Endodermal cell (in vitro differentiated cells): ENCODE measurements around the gene CCT5. TPM values are rescaled to one million over a fixed set of nuclear protein-coding genes. Genes with fewer than 3 reads are reported as not detected.

Experiments
- DNase-seq: peaks from one replicate; pipeline ENCODE4 v3.0.0-alpha.2; 2017
- H3K27ac ChIP-seq: 2 replicates; pipeline ENCODE4 v1.5.1; 2013; ENCODE audit warnings: mild to moderate bottlenecking, low read depth, low read length, moderate library complexity
- H3K27me3 ChIP-seq: 2 replicates; pipeline ENCODE4 v1.6.1; 2013; ENCODE audit warnings: mild to moderate bottlenecking, low read length, moderate library complexity; ENCODE audit not compliant: insufficient read depth, control insufficient read depth, poor library complexity, severe bottlenecking
- H3K36me3 ChIP-seq: 2 replicates; pipeline ENCODE4 v1.7.0; 2013; ENCODE audit warnings: mild to moderate bottlenecking, low read length, moderate library complexity; ENCODE audit not compliant: control insufficient read depth, insufficient read depth
- H3K4me1 ChIP-seq: one replicate; pipeline ENCODE4 v1.7.0; 2013; ENCODE audit warnings: low read length; ENCODE audit not compliant: control insufficient read depth, insufficient read depth
- H3K4me3 ChIP-seq: 2 replicates; pipeline ENCODE4 v1.5.1; 2013; ENCODE audit warnings: mild to moderate bottlenecking, low read length, moderate library complexity
- H3K9ac ChIP-seq: 2 replicates; pipeline ENCODE4 v1.6.1; 2013; ENCODE audit warnings: mild to moderate bottlenecking, low read length, moderate library complexity; ENCODE audit not compliant: poor library complexity, severe bottlenecking; ENCODE audit errors: extremely low read depth
- H3K9me3 ChIP-seq: 2 replicates; pipeline ENCODE4 v1.6.1; 2013; ENCODE audit warnings: mild to moderate bottlenecking, low read length, moderate library complexity; ENCODE audit not compliant: control insufficient read depth
- H3K27ac Mint-ChIP-seq: 2 replicates; pipeline ENCODE4 v1.8.0; 2020; ENCODE audit warnings: mixed read lengths
- H3K27me3 Mint-ChIP-seq: 2 replicates; pipeline ENCODE4 v1.8.0; 2021; ENCODE audit warnings: mild to moderate bottlenecking, mixed read lengths; ENCODE audit not compliant: insufficient read depth
- H3K36me3 Mint-ChIP-seq: 2 replicates; pipeline ENCODE4 v1.8.0; 2020; ENCODE audit warnings: low read depth, mixed read lengths
- H3K4me1 Mint-ChIP-seq: 2 replicates; pipeline ENCODE4 v1.8.0; 2020; ENCODE audit warnings: mixed read lengths
- H3K4me3 Mint-ChIP-seq: 2 replicates; pipeline ENCODE4 v1.8.0; 2020; ENCODE audit warnings: mild to moderate bottlenecking, moderate library complexity, mixed read lengths
- H3K9me3 Mint-ChIP-seq: 2 replicates; pipeline ENCODE4 v1.8.0; 2020; ENCODE audit warnings: mild to moderate bottlenecking, mixed read lengths
- CTCF ChIP-seq: fragments of 200-600 bp; sonication (generic); conservative IDR thresholded peaks from 2 replicates; pipeline ENCODE4 v1.5.0; 2021; ENCODE audit warnings: antibody characterized with exemption, mild to moderate bottlenecking
- WGBS, 2 experiments: methylation state at CpG; one replicate each; pipeline versions ENCODE4 v1.1.5 to v1.1.7; 2013; ENCODE audit warnings: missing lambda C conversion rate in 2 of 2, mixed read lengths in 1 of 2; ENCODE audit not compliant: insufficient coverage in 1 of 2, insufficient read length in 1 of 2; 5-methylcytosine and 5-hydroxymethylcytosine counted together
- total RNA-seq, 2 donors: library from RNA; stranded (reverse); fragmentation: NEBNext Ultra II Directional in 1 of 2; extraction: Animal tissue kit (Norgen Biotek cat#: 25700) in 1 of 2; gene quantifications; 2 replicates in 1 of 2; 3 replicates in 1 of 2; pipeline ENCODE4 v1.2.1, GENCODE V29; 2021

CCT5 gene
- total RNA-seq, 2 donors from 2014 or later = 316 to 356 TPM

GRCh38 chr5:10262995-10263394 lies 12.9 kb downstream of the CCT5 start:
- no peaks in the 10 kb centered on the region for H3K27me3 Mint-ChIP-seq
- H3K27ac Mint-ChIP-seq = no peak overlapping the region
- H3K9me3 ChIP-seq = no peaks in the 10 kb centered on the region
- H3K4me1 Mint-ChIP-seq = peaks cover 4% of the 10 kb centered on the region
- no peak overlapping the region for H3K4me3 ChIP-seq
- no peaks in the 10 kb centered on the region for H3K9me3 Mint-ChIP-seq
- no peak for DNase-seq
- H3K4me3 Mint-ChIP-seq = no peak overlapping the region
- WGBS, 2 experiments = 95 to 98% methylated on average over 10 to 11 of the region's 11 CpGs
- H3K9ac ChIP-seq = no peak overlapping the region
- H3K4me1 ChIP-seq = peaks cover 3% of the 10 kb centered on the region
- H3K36me3 ChIP-seq = peaks cover 78% of the 10 kb centered on the region
- no peaks in the 10 kb centered on the region for H3K27me3 ChIP-seq
- no peak for TF ChIP-seq CTCF
- H3K36me3 Mint-ChIP-seq = peaks cover 71% of the 10 kb centered on the region
- no peak overlapping the region for H3K27ac ChIP-seq

- no peak for DNase-seq
- no peak overlapping the region for H3K27ac Mint-ChIP-seq
These were observed 14.5 kb downstream of the CCT5 start for GRCh38 chr5:10264604-10265003.

GRCh38 chr5:10265245-10266109 lies 15.4 kb downstream of the CCT5 start:
- no peaks in the 10 kb centered on the region for H3K9me3 Mint-ChIP-seq
- Histone ChIP-seq H3K27ac (no peak overlapping the region), H3K27me3 (no peaks in the 10 kb centered on the region), H3K9ac (no peak overlapping the region), H3K9me3 (no peaks in the 10 kb centered on the region), H3K4me1 (no peaks in the 10 kb centered on the region), H3K36me3 (peaks cover 53% of the 10 kb centered on the region), H3K4me3 (no peak overlapping the region)
- no peak for DNase-seq
- no peaks in the 10 kb centered on the region for H3K27me3 Mint-ChIP-seq
- H3K4me1 Mint-ChIP-seq = peaks cover 8% of the 10 kb centered on the region
- H3K4me3 Mint-ChIP-seq = no peak overlapping the region
- no peak overlapping the region for H3K27ac Mint-ChIP-seq
- H3K36me3 Mint-ChIP-seq = peaks cover 47% of the 10 kb centered on the region
- WGBS, 2 experiments = 65 to 80% methylated on average over 1 to 6 of the region's 6 CpGs
- TF ChIP-seq CTCF = no peak

More at GRCh38 chr5:10264604-10265003, 14.5 kb downstream of the CCT5 start:
- no peaks in the 10 kb centered on the region for H3K27me3 ChIP-seq
- WGBS, 2 experiments = 86 to 98% methylated on average over 1 to 2 of the region's 3 CpGs
- Mint-ChIP-seq H3K36me3 (peaks cover 56% of the 10 kb centered on the region), H3K27me3 (no peaks in the 10 kb centered on the region), H3K4me3 (no peak overlapping the region), H3K9me3 (no peaks in the 10 kb centered on the region), H3K4me1 (peaks cover 7% of the 10 kb centered on the region)
- no peaks in the 10 kb centered on the region for H3K4me1 ChIP-seq
- no peak overlapping the region for H3K9ac ChIP-seq
- peaks cover 61% of the 10 kb centered on the region for H3K36me3 ChIP-seq
- no peak for TF ChIP-seq CTCF
- no peak overlapping the region for H3K27ac ChIP-seq
- no peak overlapping the region for H3K4me3 ChIP-seq
- no peaks in the 10 kb centered on the region for H3K9me3 ChIP-seq
